H9 (cell line): ENCODE results near the gene GFY. TPM values are rescaled to one million over a fixed set of nuclear protein-coding genes. Genes with fewer than 3 reads are reported as not detected.

Experiments
- DNase-seq: peaks from one replicate; pipeline ENCODE4 v3.0.0-alpha.2; 2017
- H2AFZ ChIP-seq: one replicate; pipeline ENCODE4 v1.6.1; 2013; ENCODE audit warnings: mild to moderate bottlenecking, low read length, control low read depth, moderate library complexity
- H2AK5ac ChIP-seq: 2 replicates; pipeline ENCODE4 v1.6.1; 2013; ENCODE audit warnings: low read length, control low read depth, mixed read lengths; ENCODE audit not compliant: insufficient read length
- H2BK120ac ChIP-seq: one replicate; pipeline ENCODE4 v1.6.1; 2013; ENCODE audit warnings: low read depth, mild to moderate bottlenecking, low read length, control low read depth, inconsistent platforms; ENCODE audit not compliant: poor library complexity, severe bottlenecking
- H2BK12ac ChIP-seq: 2 replicates; pipeline ENCODE4 v1.6.1; 2013; ENCODE audit warnings: low read length, control low read depth, mixed read lengths, low read depth; ENCODE audit not compliant: insufficient read length
- H2BK15ac ChIP-seq: 2 replicates; pipeline ENCODE4 v1.6.1; 2013; ENCODE audit warnings: low read depth, low read length, control low read depth
- H2BK20ac ChIP-seq: one replicate; pipeline ENCODE4 v1.6.1; 2013; ENCODE audit warnings: low read depth, mild to moderate bottlenecking, low read length, control low read depth, inconsistent platforms; ENCODE audit not compliant: poor library complexity, severe bottlenecking
- H2BK5ac ChIP-seq: 2 replicates; pipeline ENCODE4 v1.6.1; 2013; ENCODE audit warnings: low read length, control low read depth, mixed read lengths; ENCODE audit not compliant: insufficient read length
- H3K14ac ChIP-seq: 2 replicates; pipeline ENCODE4 v1.6.1; 2013; ENCODE audit warnings: low read length, control low read depth; ENCODE audit not compliant: insufficient read depth
- H3K18ac ChIP-seq: 2 replicates; pipeline ENCODE4 v1.6.1; 2013; ENCODE audit warnings: low read depth, mild to moderate bottlenecking, mixed read lengths, low read length, control low read depth; ENCODE audit not compliant: insufficient read length
- H3K23ac ChIP-seq: 2 replicates; pipeline ENCODE4 v1.6.1; 2013; ENCODE audit warnings: low read length, control low read depth, mixed read lengths, low read depth; ENCODE audit not compliant: insufficient read length
- H3K23me2 ChIP-seq: 2 replicates; pipeline ENCODE4 v1.6.1; 2013; ENCODE audit warnings: low read depth, mild to moderate bottlenecking, mixed read lengths, low read length, control low read depth; ENCODE audit not compliant: insufficient read length, poor library complexity, severe bottlenecking
- H3K27ac ChIP-seq: 2 replicates; pipeline ENCODE4 v1.5.1; 2013; ENCODE audit warnings: low read length, control low read depth, mixed read lengths, low read depth; ENCODE audit not compliant: insufficient read length
- H3K27me3 ChIP-seq: 2 replicates; pipeline ENCODE4 v1.6.1; 2013; ENCODE audit warnings: low read length, control low read depth, inconsistent platforms; ENCODE audit not compliant: insufficient read depth
- H3K4ac ChIP-seq: 2 replicates; pipeline ENCODE4 v1.6.1; 2013; ENCODE audit warnings: low read depth, mild to moderate bottlenecking, control low read depth, inconsistent platforms, low read length, moderate library complexity
- H3K4me1 ChIP-seq: 2 replicates; pipeline ENCODE4 v1.6.1; 2013; ENCODE audit warnings: low read length, control low read depth, inconsistent platforms; ENCODE audit not compliant: insufficient read depth
- H3K4me2 ChIP-seq: 2 replicates; pipeline ENCODE4 v1.6.1; 2013; ENCODE audit warnings: low read length, control low read depth, mixed read lengths; ENCODE audit not compliant: insufficient read length, insufficient read depth
- H3K56ac ChIP-seq: 2 replicates; pipeline ENCODE4 v1.6.1; 2013; ENCODE audit warnings: low read depth, mild to moderate bottlenecking, mixed read lengths, low read length, control low read depth; ENCODE audit not compliant: insufficient read length
- H3K79me1 ChIP-seq: 2 replicates; pipeline ENCODE4 v1.6.1; 2013; ENCODE audit warnings: low read depth, mild to moderate bottlenecking, moderate library complexity, low read length, control low read depth, inconsistent platforms; ENCODE audit not compliant: insufficient read depth, poor library complexity, severe bottlenecking
- H3K79me2 ChIP-seq: 2 replicates; pipeline ENCODE4 v1.6.1; 2013; ENCODE audit warnings: low read length, control low read depth, inconsistent platforms; ENCODE audit not compliant: insufficient read depth
- H3K9ac ChIP-seq: 2 replicates; pipeline ENCODE4 v1.6.1; 2013; ENCODE audit warnings: low read length, control low read depth, mixed read lengths; ENCODE audit not compliant: insufficient read length; ENCODE audit errors: extremely low read depth
- H3K9me3 ChIP-seq: one replicate; pipeline ENCODE4 v1.6.1; 2013; ENCODE audit warnings: low read depth, low read length, inconsistent platforms; ENCODE audit not compliant: control insufficient read depth
- H3T11ph ChIP-seq: one replicate; pipeline ENCODE4 v1.6.1; 2013; ENCODE audit warnings: mild to moderate bottlenecking, low read length, control low read depth, inconsistent platforms
- H4K20me1 ChIP-seq: one replicate; pipeline ENCODE4 v1.6.1; 2013; ENCODE audit not compliant: control insufficient read depth, insufficient read length, insufficient read depth
- H4K5ac ChIP-seq: 2 replicates; pipeline ENCODE4 v1.6.1; 2013; ENCODE audit warnings: low read depth, mild to moderate bottlenecking, mixed read lengths, low read length, control low read depth; ENCODE audit not compliant: insufficient read length
- H4K8ac ChIP-seq: replicated peaks from 2 replicates; pipeline ENCODE4 v1.6.1; 2013; ENCODE audit warnings: low read length, control low read depth, mixed read lengths, low read depth; ENCODE audit not compliant: insufficient read length
- H4K91ac ChIP-seq: 2 replicates; pipeline ENCODE4 v1.6.1; 2013; ENCODE audit warnings: low read depth, mild to moderate bottlenecking, moderate library complexity, mixed read lengths, low read length, control low read depth; ENCODE audit not compliant: insufficient read length
- H3K27ac Mint-ChIP-seq, 3 experiments: 2 replicates in 2 of 3; 3 replicates in 1 of 3; pipeline ENCODE4 v1.8.0; 2020 to 2021; ENCODE audit warnings: mixed read lengths in 3 of 3, mild to moderate bottlenecking in 1 of 3, moderate library complexity in 1 of 3
- H3K27me3 Mint-ChIP-seq: 2 replicates; pipeline ENCODE4 v1.8.0; 2021; ENCODE audit warnings: low read depth, mild to moderate bottlenecking, moderate library complexity, mixed read lengths
- H3K36me3 Mint-ChIP-seq, 3 experiments: 2 replicates in 2 of 3; 3 replicates in 1 of 3; pipeline ENCODE4 v1.8.0; 2020 to 2021; ENCODE audit warnings: low read depth in 3 of 3, mixed read lengths in 3 of 3; ENCODE audit not compliant: insufficient read depth in 1 of 3
- H3K4me1 Mint-ChIP-seq, 2 experiments: 2 replicates each; pipeline ENCODE4 v1.8.0; 2020; ENCODE audit warnings: mixed read lengths in 2 of 2
- H3K4me3 Mint-ChIP-seq, 2 experiments: 2 replicates in 1 of 2; 3 replicates in 1 of 2; pipeline ENCODE4 v1.8.0; 2020 to 2021; ENCODE audit warnings: mild to moderate bottlenecking in 2 of 2, mixed read lengths in 2 of 2, moderate library complexity in 1 of 2
- H3K9me3 Mint-ChIP-seq, 2 experiments: 2 replicates in 1 of 2; 3 replicates in 1 of 2; pipeline ENCODE4 v1.8.0; 2020; ENCODE audit warnings: mild to moderate bottlenecking in 2 of 2, mixed read lengths in 2 of 2, moderate library complexity in 1 of 2
- CTCF ChIP-seq: fragments of 200-600 bp; sonication (generic); conservative IDR thresholded peaks from 3 replicates; pipeline ENCODE4 v1.8.0; 2021; ENCODE audit warnings: antibody characterized with exemption, mild to moderate bottlenecking
- WGBS: extraction: QIAGEN DNeasy Blood & Tissue Kit; methylation state at CpG from one replicate; pipeline ENCODE4 v1.1.7; 2013; ENCODE audit warnings: missing lambda C conversion rate, low lambda C conversion rate, mixed read lengths; ENCODE audit not compliant: insufficient read length; ENCODE audit errors: extremely low coverage; 5-methylcytosine and 5-hydroxymethylcytosine counted together
- total RNA-seq: library from RNA; stranded (reverse); gene quantifications from 2 replicates; pipeline ENCODE4 v1.2.1, GENCODE V29; 2021

The GFY gene
- total RNA-seq, 1 experiment from 2014 or later: 1.3 TPM

DNA sequence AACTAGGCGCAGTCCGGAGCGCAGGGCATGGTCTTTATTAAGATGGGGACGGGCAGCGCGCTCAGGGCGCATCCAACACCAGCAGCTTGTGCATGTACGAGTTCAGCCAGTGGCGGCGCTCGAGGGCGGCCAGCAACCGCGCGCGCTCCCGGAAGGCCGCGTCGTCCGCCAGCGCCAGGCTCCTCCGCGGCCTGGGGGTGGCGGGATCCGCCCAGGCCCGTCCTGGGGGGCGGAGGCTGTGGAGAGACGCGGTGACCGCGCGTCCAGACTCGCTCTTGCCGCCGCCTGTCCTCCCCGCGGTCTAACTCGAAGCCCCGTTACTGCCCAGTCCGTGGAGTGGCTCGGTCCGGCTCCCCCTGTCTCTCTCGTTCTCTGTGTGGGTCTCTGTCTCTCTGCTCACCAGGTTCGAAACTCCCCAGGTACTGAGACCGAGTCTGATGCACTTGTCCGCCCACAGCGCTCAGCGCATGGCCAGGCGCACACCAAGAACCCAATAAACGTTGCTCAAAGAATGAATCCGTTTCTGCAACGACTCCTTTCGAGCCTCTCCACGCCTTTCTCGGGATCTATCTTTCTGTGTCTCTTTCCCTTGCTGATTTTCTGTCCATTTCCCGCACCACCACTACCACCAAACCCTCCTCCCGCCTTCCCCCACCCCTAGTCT lies 2.6 kb upstream of the GFY start:
- Histone ChIP-seq H3K79me2 (no peaks in the 10 kb centered on the region), H2BK15ac (no peak overlapping the region), H2BK120ac (no peak overlapping the region), H3K79me1 (no peaks in the 10 kb centered on the region), H3K56ac (no peak overlapping the region), H3K4me2 (peak overlapping the region; percentile 84), H4K91ac (no peak overlapping the region), H4K8ac (no peak overlapping the region), H4K5ac (no peak overlapping the region), H3K27me3 (peaks cover 32% of the 10 kb centered on the region; the same call in 1 of the 2 replicates), H3K9ac (no peak overlapping the region), H2BK5ac (no peak overlapping the region), H3K4me1 (peaks cover 2% of the 10 kb centered on the region), H3K14ac (no peak overlapping the region), H3T11ph (no peak overlapping the region), H4K20me1 (no peaks in the 10 kb centered on the region), H3K18ac (peak overlapping the region; percentile 27), H2BK12ac (no peak overlapping the region), H3K23me2 (peaks cover 12% of the 10 kb centered on the region), H3K23ac (no peak overlapping the region), H3K4ac (no peak overlapping the region), H2BK20ac (no peak overlapping the region), H2AK5ac (no peak overlapping the region), H3K9me3 (no peaks in the 10 kb centered on the region), H2AFZ (no peak overlapping the region), H3K27ac (no peak overlapping the region)
- no peak overlapping the region for H3K27ac Mint-ChIP-seq
- no peaks in the 10 kb centered on the region; a peak in 2 of 7 replicates for H3K36me3 Mint-ChIP-seq
- peak; percentile 88 for DNase-seq
- peaks cover 61 to 75% of the 10 kb centered on the region in 2 experiments for H3K4me1 Mint-ChIP-seq
- peaks cover 76% of the 10 kb centered on the region for H3K27me3 Mint-ChIP-seq
- peak overlapping the region; percentile 48 to 75 for H3K4me3 Mint-ChIP-seq
- no CpG with 5 or more reads among the region's 58 CpGs for WGBS
- peaks cover 0 to 9% of the 10 kb centered on the region in 2 experiments; a peak in 2 of 5 replicates for H3K9me3 Mint-ChIP-seq
- peak; percentile 83 for TF ChIP-seq CTCF
